Left hindlimb (tissue), 1 donor: ENCODE results near the gene TTC23.

ENCODE experiments used
- DNase-seq: peaks from one replicate; pipeline ENCODE4 v3.0.0-alpha.2; 2018

TTC23 gene

GRCh38 chr15:99134317-99134821 lies 115.0 kb downstream of the TTC23 start:
- no peak for DNase-seq

DNA sequence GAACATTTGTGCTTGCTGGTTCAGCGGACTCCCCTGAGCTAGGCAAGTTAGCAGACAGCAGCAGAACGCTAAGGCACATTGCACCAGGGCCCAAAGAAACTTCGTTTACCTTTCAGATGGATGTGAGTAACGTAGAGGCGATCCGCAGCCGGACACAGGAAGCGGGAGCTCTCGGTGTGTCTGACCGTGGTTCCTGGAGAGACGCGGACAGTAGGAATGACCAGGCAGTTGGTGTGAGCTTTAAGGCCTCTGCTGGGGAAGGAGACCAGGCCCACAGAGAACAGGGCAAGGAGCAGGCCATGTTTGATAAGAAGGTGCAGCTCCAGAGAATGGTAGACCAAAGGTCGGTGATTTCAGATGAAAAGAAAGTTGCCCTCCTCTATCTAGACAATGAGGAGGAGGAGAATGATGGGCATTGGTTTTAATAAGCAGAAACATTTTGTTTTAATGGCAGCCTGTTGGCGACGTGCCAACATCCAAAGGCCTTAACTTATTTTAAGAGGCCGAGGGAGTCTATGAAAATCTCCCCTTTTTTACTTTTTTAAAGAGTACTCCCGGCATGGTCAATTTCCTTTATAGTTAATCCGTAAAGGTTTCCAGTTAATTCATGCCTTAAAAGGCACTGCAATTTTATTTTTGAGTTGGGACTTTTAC lies 116.6 kb downstream of the TTC23 start:
- DNase-seq: no peak

DNA sequence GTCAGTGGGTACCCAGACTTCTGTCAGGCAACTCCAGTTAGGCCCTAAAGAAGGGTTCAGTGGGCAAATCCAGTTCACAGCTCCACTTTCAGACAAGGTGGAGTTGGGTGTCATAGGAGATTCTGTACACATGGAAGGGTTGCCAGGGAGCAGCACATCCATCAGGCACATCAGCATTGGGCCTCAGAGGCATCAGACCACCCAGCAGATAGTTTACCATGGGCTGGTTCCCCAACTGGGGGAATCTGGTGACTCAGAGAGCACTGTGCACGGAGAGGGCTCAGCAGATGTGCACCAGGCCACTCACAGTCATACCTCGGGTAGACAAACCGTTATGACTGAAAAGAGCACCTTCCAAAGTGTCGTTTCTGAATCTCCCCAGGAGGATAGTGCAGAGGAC lies 117.3 kb downstream of the TTC23 start:
- DNase-seq: no peak

DNA sequence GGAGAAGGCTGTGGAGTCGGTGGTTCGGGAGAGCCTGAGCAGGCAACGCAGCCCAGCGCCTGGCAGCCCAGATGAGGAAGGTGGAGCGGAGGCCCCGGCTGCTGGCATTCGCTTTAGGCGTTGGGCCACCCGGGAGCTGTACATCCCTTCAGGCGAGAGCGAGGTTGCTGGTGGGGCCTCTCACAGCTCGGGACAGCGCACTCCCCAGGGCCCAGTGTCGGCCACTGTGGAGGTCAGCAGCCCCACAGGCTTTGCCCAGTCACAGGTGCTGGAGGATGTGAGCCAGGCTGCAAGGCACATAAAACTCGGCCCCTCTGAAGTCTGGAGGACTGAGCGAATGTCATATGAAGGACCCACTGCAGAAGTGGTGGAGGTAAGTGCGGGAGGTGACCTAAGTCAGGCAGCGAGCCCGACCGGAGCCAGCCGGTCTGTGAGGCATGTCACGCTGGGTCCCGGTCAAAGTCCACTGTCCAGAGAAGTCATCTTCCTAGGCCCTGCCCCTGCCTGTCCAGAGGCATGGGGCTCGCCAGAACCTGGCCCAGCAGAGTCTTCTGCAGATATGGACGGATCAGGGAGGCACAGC lies 117.8 kb downstream of the TTC23 start:
- DNase-seq: no peak

DNA sequence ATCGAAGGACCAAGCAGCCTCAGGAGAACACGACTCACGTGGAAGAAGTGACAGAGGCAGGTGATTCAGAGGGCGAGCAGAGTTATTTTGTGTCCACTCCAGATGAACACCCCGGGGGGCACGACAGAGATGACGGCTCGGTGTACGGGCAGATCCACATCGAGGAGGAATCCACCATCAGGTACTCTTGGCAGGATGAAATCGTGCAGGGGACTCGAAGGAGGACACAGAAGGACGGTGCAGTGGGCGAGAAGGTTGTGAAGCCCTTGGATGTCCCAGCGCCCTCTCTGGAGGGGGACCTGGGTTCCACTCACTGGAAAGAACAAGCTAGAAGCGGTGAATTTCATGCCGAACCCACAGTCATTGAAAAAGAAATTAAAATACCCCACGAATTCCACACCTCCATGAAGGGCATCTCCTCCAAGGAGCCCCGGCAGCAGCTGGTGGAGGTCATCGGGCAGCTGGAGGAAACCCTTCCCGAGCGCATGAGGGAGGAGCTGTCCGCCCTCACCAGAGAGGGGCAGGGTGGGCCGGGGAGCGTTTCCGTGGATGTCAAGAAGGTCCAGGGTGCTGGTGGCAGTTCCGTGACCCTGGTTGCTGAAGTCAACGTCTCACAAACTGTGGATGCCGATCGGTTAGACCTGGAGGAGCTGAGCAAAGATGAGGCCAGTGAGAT lies 118.5 kb downstream of the TTC23 start:
- no peak for DNase-seq

GRCh38 chr15:99130314-99130713 lies 119.1 kb downstream of the TTC23 start:
- no peak for DNase-seq

GRCh38 chr15:99129644-99130043 lies 119.7 kb downstream of the TTC23 start:
- no peak for DNase-seq

GRCh38 chr15:99128411-99128810 lies 121.0 kb downstream of the TTC23 start:
- DNase-seq: no peak

- DNase-seq: no peak
Measured at GRCh38 chr15:99127773-99128172, 121.6 kb downstream of the TTC23 start.

- DNase-seq: no peak
Measured at GRCh38 chr15:99126930-99127329, 122.5 kb downstream of the TTC23 start.

GRCh38 chr15:99126131-99126588 lies 123.2 kb downstream of the TTC23 start:
- DNase-seq: no peak

DNA sequence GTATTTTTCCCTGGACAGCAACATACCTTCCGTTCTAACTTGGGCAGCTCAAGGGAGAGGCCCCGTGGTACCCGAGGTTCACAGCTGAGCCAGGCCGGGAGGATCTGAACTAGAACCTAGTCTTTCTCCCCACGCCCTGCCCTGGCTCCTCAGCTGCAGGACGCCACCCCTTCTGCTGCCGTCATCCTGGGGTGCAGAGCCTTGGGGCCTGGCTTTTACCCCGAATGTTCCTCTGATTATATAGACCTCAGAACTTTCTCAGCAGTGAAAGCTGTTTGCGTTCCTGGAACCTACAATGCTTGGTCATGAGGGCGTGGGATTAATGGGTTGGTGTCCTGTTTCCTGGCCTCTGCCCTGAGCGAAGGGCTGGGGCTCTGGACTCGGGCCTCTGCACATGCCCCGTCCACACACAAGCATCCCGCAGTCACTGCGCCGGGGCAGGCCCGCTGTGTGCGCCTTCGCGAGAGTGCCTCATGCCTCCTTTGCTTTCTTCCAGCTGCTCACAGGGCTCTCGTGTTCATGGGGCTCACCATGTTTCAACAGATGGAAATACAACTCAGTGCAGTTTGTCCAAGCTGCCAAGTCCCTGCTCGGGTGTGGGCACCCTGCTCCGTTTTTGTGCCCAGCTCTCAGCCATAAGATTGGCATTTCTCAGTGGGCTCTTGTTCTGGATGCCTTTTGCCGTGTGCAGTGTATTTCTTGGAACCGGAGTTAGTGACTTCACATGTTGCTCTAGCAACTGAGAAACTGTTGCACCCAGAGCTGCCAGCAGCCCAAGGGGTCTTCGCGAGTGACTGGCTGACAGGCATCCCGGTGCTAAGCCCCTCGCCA lies 124.1 kb downstream of the TTC23 start:
- peak; percentile 64 for DNase-seq

DNA sequence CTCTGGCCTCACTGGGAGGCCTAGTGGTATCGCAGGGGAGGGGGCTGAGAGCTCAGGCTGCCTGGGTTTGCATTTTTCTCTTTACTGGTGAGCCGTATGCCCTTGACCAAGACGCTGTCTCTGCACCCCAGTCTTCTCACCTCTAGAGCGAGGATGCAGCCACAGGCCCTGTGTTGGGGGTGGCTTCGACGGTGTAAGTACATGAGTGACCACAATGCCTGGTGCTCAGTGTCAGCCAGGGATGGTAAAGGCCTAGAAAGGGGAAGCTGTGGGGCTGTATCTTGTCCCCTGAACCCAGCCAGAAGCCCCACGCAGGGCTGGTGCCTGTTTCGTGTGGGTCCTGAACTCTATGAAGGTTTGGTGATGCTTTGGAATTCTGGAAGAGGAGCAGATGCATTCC lies 124.7 kb downstream of the TTC23 start:
- DNase-seq: no peak

- DNase-seq: peak; percentile 90
Measured at GRCh38 chr15:99123713-99124451, 125.5 kb downstream of the TTC23 start.

GRCh38 chr15:99122831-99123712 lies 126.3 kb downstream of the TTC23 start:
- DNase-seq: no peak

- no peak for DNase-seq
Measured at GRCh38 chr15:99121691-99122410, 127.5 kb downstream of the TTC23 start.

GRCh38 chr15:99121207-99121606 lies 128.2 kb downstream of the TTC23 start:
- no peak for DNase-seq

- DNase-seq: no peak
Measured at GRCh38 chr15:99120050-99120777, 129.2 kb downstream of the TTC23 start.

DNA sequence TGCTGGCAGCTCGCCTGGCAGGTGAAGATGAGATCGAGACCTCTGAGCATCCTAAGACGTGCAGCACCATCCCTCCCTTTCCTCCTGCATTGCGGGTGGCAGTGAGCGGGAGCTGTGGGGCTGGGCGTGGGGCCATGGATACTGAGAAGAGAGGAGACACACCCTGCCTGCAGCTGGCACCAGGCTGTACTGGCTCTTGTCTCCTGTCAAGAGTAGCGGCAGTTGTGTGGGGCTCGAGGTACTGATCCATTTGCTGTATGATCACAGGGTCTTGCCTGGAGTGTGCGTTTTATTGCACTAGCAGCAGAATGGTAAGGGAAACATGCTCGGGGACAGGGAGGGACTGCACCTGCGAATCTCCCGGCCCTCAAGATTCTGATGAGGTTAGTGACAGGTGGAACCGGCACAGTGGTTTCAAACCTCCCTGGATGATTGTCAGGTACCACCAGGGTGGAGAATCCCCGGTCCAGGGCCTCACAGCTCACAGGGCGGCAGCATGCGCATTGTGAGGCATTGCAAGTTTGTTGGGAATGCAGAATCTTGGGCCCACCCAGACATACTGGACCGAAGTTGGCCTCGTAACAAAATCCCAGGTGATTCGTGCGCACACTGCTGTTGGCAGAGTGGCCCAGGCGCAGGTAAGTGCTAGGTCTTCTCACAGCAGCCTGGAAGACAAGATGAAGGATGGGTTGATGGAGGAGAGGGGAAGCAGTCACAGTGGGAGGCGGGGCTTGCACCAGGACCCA lies 130.4 kb downstream of the TTC23 start:
- DNase-seq: no peak
